GM12878 (cell line): ENCODE results near the gene RND2. TPM values are rescaled to one million over a fixed set of nuclear protein-coding genes. Genes with fewer than 3 reads are reported as not detected.
A peak's percentile ranks its signal among the peaks of the same experiment; 100 is the strongest.

ENCODE experiments used
- ATAC-seq: fragments of 200-7000 bp; cut with Tn5 transposase; 3 replicates; pipeline ENCODE4 v1.9.1; 2020; ENCODE audit warnings: mild to moderate bottlenecking, moderate library complexity
- BruUV-seq: library from RNA; stranded (reverse); fragments of 400-500 nt; replicated peaks from 2 replicates; lab custom pipeline; 2021; lab: Mats Ljungman, UMichigan
- CTCF ChIA-PET: fragments of 300-600 bp; sonication (Branson Sonifier 250); formaldehyde crosslinking; extraction: SDS; loops from one replicate; lab custom pipeline; 2021; ENCODE audit warnings: inconsistent platforms; lab: Yijun Ruan, JAX
- POLR2A ChIA-PET: fragments of 350-600 bp; formaldehyde crosslinking; extraction: SDS; loops from one replicate; lab custom pipeline; 2021; ENCODE audit warnings: inconsistent platforms; lab: Charles Lee
- RAD21 ChIA-PET: fragments of 300-600 bp; sonication (Branson Sonifier 250); formaldehyde crosslinking; loops from one replicate; lab custom pipeline; 2023; ENCODE audit warnings: antibody characterized with exemption; ENCODE audit not compliant: unreplicated experiment; lab: Charles Lee
- SMC1A ChIA-PET: fragments of 300-600 bp; sonication (Branson Sonifier 250); formaldehyde crosslinking; loops from one replicate; lab custom pipeline; 2023; ENCODE audit not compliant: unreplicated experiment, uncharacterized antibody; lab: Charles Lee
- DNase-seq: peaks from one replicate; pipeline ENCODE4 v3.0.0-alpha.2; 2011; ENCODE audit warnings: low read depth, low spot score
- FAIRE-seq: peaks from 3 replicates; lab custom pipeline; 2011; peaks lifted over from hg19 to GRCh38; lab: Jason Lieb, UNC
- H2AFZ ChIP-seq: 2 replicates; pipeline ENCODE4 v1.6.0; 2011; ENCODE audit warnings: low read depth, low read length, control low read depth; ENCODE audit not compliant: control insufficient read depth
- H3K27ac ChIP-seq: 2 replicates; pipeline ENCODE4 v1.5.1; 2011; ENCODE audit warnings: control low read depth; ENCODE audit not compliant: control insufficient read depth, insufficient read depth
- H3K27me3 ChIP-seq, 2 experiments: replicated peaks in 1 of 2; 2 replicates each; pipeline versions ENCODE4 v1.6.0 to v1.6.1; 2011; ENCODE audit warnings: low read length in 1 of 2; ENCODE audit not compliant: control insufficient read depth in 2 of 2, insufficient read depth in 2 of 2
- H3K36me3 ChIP-seq, 2 experiments: 2 replicates each; pipeline ENCODE4 v1.5.1; 2011; ENCODE audit warnings: low read length in 1 of 2; ENCODE audit not compliant: control insufficient read depth in 2 of 2, insufficient read depth in 2 of 2
- H3K4me1 ChIP-seq: 2 replicates; pipeline ENCODE4 v1.6.1; 2011; ENCODE audit warnings: mild to moderate bottlenecking, low read length, moderate library complexity, mixed read lengths; ENCODE audit not compliant: control insufficient read depth, insufficient read depth
- H3K4me2 ChIP-seq: 2 replicates; pipeline ENCODE4 v1.6.0; 2011; ENCODE audit warnings: control low read depth; ENCODE audit not compliant: control insufficient read depth, insufficient read depth
- H3K4me3 ChIP-seq: fragments of 200-600 bp; sonication (generic); 2 replicates; pipeline ENCODE4 v1.5.1; 2016
- H3K79me2 ChIP-seq: 2 replicates; pipeline ENCODE4 v1.6.0; 2011; ENCODE audit warnings: low read length; ENCODE audit not compliant: control insufficient read depth, insufficient read depth
- H3K9ac ChIP-seq: 2 replicates; pipeline ENCODE4 v1.8.0; 2011; ENCODE audit warnings: low read length, control low read depth, mixed read lengths; ENCODE audit not compliant: control insufficient read depth, insufficient read depth
- H3K9me3 ChIP-seq: replicated peaks from 3 replicates; pipeline ENCODE4 v1.5.1; 2011; ENCODE audit warnings: mild to moderate bottlenecking, low read length; ENCODE audit not compliant: control insufficient read depth, insufficient read depth
- H4K20me1 ChIP-seq: 2 replicates; pipeline ENCODE4 v1.6.0; 2011; ENCODE audit not compliant: control insufficient read depth, insufficient read depth
- EGR1 ChIP-seq, 2 experiments: IDR thresholded peaks; 1 replicate in 1 of 2; 2 replicates in 1 of 2; pipeline ENCODE4 v1.6.1; 2011 to 2012; ENCODE audit warnings: low read depth in 2 of 2, low read length in 2 of 2, borderline replicate concordance in 1 of 2, mild to moderate bottlenecking in 1 of 2, moderate library complexity in 1 of 2
- NFXL1 ChIP-seq: fragments of 450-650 bp; IDR thresholded peaks from 2 replicates; pipeline ENCODE4 v1.6.1; 2017; ENCODE audit warnings: antibody characterized with exemption, mild to moderate bottlenecking, borderline replicate concordance
- NR2C2 ChIP-seq: IDR thresholded peaks from 2 replicates; pipeline ENCODE4 v1.6.1; 2011; ENCODE audit warnings: borderline replicate concordance, low read depth; ENCODE audit not compliant: control insufficient read depth, insufficient read length
- POLR2AphosphoS5 ChIP-seq: IDR thresholded peaks from 2 replicates; pipeline ENCODE4 v1.6.1; 2011; ENCODE audit warnings: mild to moderate bottlenecking, low read length, inconsistent platforms
- RELA ChIP-seq: fragments of 450-650 bp; IDR thresholded peaks from 2 replicates; pipeline ENCODE4 v1.8.0; 2014; ENCODE audit warnings: borderline replicate concordance; ENCODE audit not compliant: partially characterized antibody
- SRF ChIP-seq, 2 experiments: IDR thresholded peaks; 2 replicates each; pipeline ENCODE4 v1.6.1; 2011; ENCODE audit warnings: low read depth in 2 of 2, low read length in 2 of 2, mild to moderate bottlenecking in 1 of 2, moderate library complexity in 1 of 2
- SUPT20H ChIP-seq: IDR thresholded peaks from 2 replicates; pipeline ENCODE4 v1.6.1; 2011; ENCODE audit warnings: low read depth, mild to moderate bottlenecking, low read length, moderate library complexity, borderline replicate concordance; ENCODE audit not compliant: control insufficient read depth
- WGBS: methylation state at CpG from one replicate; pipeline ENCODE4 v1.1.6; 2016; ENCODE audit warnings: low lambda C conversion rate; ENCODE audit not compliant: insufficient replicate concordance, insufficient coverage; ENCODE audit errors: missing lambda C conversion rate; 5-methylcytosine and 5-hydroxymethylcytosine counted together
- in situ Hi-C: fragments of 300-500 bp; cut with MboI; formaldehyde crosslinking; loops from 9 replicates; pipeline ENCODE4 v1.14.3; 2018; ENCODE audit warnings: mixed read lengths
- intact Hi-C: fragments of 100-400 bp; cut with micrococcal nuclease; formaldehyde crosslinking; loops from one replicate; pipeline ENCODE4 v1.14.2; 2022; ENCODE audit not compliant: unreplicated experiment
- polyA plus RNA-seq, 11 experiments: library from polyadenylated mRNA; depleted of rRNA in 4 of 11; unstranded in 6 of 11; stranded (reverse) in 5 of 11; fragments of >200 nt; fragmentation: Nextera tagmentation in 4 of 11; fragmentation: Illumina TruSeq in 1 of 11; extraction: Ambion mirVana in 4 of 11; extraction: Trizol in 1 of 11; gene quantifications; 1 replicate in 1 of 11; 2 replicates in 10 of 11; pipeline versions ENCODE4 v1.2.1 to v1.2.3, GENCODE V29; 2011 to 2016; ENCODE audit warnings: inconsistent platforms in 2 of 11, missing spikeins in 2 of 11, low read depth in 1 of 11
- total RNA-seq, 4 experiments: library from RNA; depleted of rRNA in 3 of 4; stranded (reverse); fragments of >200 nt in 3 of 4; fragmentation: Illumina TruSeq in 1 of 4; extraction: Trizol in 1 of 4; gene quantifications; 2 replicates each; pipeline versions ENCODE4 v1.2.1 to v1.2.3, GENCODE V29; 2013 to 2021
- TF ChIP-seq, protein P1 (sequence below): fragments of 150-350 bp; IDR thresholded peaks from 2 replicates; pipeline ENCODE4 v1.6.1; 2016; ENCODE audit warnings: low read depth, low read length
- TF ChIP-seq, protein P2 (sequence below): fragments of 450-650 bp; IDR thresholded peaks from 2 replicates; pipeline ENCODE4 v1.6.1; 2017; ENCODE audit warnings: mild to moderate bottlenecking, low read depth, inconsistent platforms; ENCODE audit not compliant: poor library complexity, severe bottlenecking

The RND2 gene
- total and polyA plus RNA-seq, 10 of the 15 experiments (the other 5 are each of a cell fraction or from before 2014, with no cell fraction given), result 0.01 to 0.05 (median 0.03) TPM; not detected in 6

DNA sequence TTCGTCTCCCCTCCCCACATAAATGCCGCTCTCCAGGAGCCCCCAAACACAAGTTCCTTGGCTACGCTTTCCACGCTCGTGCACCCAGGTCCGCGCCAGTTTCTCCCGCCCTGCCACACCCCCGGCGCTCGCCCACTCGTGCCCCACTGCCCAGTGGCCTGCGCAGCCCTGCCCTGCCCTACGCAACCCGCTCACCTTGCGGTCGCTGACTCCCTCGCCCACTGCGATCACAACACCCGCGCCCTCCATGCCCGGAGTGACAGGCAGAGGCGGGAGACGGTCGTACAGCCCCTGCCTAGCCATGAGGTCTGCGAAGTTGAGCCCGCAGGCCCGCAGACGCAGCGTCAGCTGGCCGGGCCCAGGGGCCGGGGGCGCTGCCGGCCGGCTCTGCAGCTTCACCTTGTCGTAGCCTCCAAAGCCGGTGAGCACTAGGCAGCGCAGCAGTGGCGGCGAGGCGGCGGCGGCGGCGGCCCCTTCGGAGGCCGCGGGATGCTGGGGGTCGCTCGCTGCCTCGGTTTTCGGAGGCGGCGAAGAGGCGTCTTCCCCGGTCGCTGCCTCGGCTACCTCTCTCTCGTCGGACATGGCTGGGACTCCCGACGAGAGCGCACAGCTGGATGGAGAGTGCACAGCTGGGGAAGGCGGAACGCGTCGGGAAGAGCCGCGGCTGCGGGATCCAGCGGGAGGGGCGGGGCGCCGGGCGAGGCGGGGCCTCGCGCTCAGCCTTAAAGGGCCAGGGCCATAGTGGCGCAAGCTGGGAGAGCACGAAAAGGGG, 3.1 kb upstream of the RND2 start, which contains the start of gene VAT1 (continued):
- TF ChIP-seq, protein P1, sequence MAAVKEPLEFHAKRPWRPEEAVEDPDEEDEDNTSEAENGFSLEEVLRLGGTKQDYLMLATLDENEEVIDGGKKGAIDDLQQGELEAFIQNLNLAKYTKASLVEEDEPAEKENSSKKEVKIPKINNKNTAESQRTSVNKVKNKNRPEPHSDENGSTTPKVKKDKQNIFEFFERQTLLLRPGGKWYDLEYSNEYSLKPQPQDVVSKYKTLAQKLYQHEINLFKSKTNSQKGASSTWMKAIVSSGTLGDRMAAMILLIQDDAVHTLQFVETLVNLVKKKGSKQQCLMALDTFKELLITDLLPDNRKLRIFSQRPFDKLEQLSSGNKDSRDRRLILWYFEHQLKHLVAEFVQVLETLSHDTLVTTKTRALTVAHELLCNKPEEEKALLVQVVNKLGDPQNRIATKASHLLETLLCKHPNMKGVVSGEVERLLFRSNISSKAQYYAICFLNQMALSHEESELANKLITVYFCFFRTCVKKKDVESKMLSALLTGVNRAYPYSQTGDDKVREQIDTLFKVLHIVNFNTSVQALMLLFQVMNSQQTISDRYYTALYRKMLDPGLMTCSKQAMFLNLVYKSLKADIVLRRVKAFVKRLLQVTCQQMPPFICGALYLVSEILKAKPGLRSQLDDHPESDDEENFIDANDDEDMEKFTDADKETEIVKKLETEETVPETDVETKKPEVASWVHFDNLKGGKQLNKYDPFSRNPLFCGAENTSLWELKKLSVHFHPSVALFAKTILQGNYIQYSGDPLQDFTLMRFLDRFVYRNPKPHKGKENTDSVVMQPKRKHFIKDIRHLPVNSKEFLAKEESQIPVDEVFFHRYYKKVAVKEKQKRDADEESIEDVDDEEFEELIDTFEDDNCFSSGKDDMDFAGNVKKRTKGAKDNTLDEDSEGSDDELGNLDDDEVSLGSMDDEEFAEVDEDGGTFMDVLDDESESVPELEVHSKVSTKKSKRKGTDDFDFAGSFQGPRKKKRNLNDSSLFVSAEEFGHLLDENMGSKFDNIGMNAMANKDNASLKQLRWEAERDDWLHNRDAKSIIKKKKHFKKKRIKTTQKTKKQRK, result no peak
- no peak for TF ChIP-seq RELA
- TF ChIP-seq SUPT20H, result no peak
- TF ChIP-seq NFXL1, result no peak
- peak in 1 of 2 experiments; percentile 26; a peak in 1 of 3 replicates for TF ChIP-seq EGR1 (IDR thresholded peaks at IDR 0.05; ENCODE audit: borderline replicate concordance in 1 of 2, low read depth in 2 of 2, low read length in 2 of 2)
- TF ChIP-seq SRF (IDR thresholded peaks at IDR 0.05; ENCODE audit: low read depth in 2 of 2, low read length in 2 of 2), result no peak
- TF ChIP-seq, all 136 proteins: peak for 16

DNA sequence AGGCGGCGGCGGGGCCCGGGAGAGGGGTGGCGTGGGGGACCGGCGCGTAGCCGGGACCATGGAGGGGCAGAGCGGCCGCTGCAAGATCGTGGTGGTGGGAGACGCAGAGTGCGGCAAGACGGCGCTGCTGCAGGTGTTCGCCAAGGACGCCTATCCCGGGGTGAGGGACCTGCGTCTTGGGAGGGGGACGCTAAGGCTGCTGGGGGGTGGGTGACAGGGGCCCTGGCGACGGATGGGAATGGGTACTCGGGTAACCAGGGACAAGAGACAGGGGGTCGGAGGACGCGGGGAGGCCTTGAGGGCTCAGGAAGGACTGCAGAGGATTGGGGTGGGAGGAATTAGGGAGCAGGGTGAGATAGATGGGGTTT, 243 bp downstream of the RND2 start:
- in situ Hi-C loops, result loop anchor here (10.0 kb wide), 1 partner anchor 190 kb away; the partner anchor contains the start of gene TMEM106A
- Histone ChIP-seq H3K27me3 (no peaks in the 10 kb centered on the region), H3K36me3 (no peaks in the 10 kb centered on the region), H4K20me1 (no peaks in the 10 kb centered on the region), H3K9me3 (no peaks in the 10 kb centered on the region), H3K27ac (no peak overlapping the region), H3K4me2 (no peak overlapping the region), H3K79me2 (no peaks in the 10 kb centered on the region), H2AFZ (no peak overlapping the region), H3K4me3 (no peak overlapping the region), H3K9ac (no peak overlapping the region), H3K4me1 (peaks cover 7% of the 10 kb centered on the region; the same call in 1 of the 2 replicates)
- ATAC-seq, result no peak
- BruUV-seq, result no TSS peak
- ChIA-PET RAD21 (interaction anchor here (1.4 kb wide), 2 partner anchors 144 to 309 kb away, joined by 8 to 9 read pairs; no protein-coding TSS in a partner anchor), POLR2A (interaction anchor here (0.9 kb wide), 1 partner anchor 15 kb away, joined by 3 read pairs; no protein-coding TSS in a partner anchor), CTCF (interaction anchor here (1.3 to 1.9 kb wide), 5 partner anchors 19 to 312 kb away, joined by 3 to 14 read pairs (median 7); partner anchors contain the start of genes IFI35 and RPL27), SMC1A (no interaction called here)
- no peak for DNase-seq
- intact Hi-C loops, result no loop called here
- TF ChIP-seq NR2C2 (no peak), SUPT20H (no peak), POLR2AphosphoS5 (no peak)
- TF ChIP-seq, protein P2, sequence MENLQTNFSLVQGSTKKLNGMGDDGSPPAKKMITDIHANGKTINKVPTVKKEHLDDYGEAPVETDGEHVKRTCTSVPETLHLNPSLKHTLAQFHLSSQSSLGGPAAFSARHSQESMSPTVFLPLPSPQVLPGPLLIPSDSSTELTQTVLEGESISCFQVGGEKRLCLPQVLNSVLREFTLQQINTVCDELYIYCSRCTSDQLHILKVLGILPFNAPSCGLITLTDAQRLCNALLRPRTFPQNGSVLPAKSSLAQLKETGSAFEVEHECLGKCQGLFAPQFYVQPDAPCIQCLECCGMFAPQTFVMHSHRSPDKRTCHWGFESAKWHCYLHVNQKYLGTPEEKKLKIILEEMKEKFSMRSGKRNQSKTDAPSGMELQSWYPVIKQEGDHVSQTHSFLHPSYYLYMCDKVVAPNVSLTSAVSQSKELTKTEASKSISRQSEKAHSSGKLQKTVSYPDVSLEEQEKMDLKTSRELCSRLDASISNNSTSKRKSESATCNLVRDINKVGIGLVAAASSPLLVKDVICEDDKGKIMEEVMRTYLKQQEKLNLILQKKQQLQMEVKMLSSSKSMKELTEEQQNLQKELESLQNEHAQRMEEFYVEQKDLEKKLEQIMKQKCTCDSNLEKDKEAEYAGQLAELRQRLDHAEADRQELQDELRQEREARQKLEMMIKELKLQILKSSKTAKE, result no peak
- WGBS, result 34% methylated on average over 10 of the region's 27 CpGs
- FAIRE-seq, result no peak
